ENCODE data around the gene PLEKHA7. TPM values are rescaled to one million over a fixed set of nuclear protein-coding genes. Genes with fewer than 3 reads are reported as not detected.

The PLEKHA7 gene
- total and polyA plus RNA-seq, 2 of the 8 experiments (the other 6 are each of a cell fraction or from before 2014, with no cell fraction given): 11.4 to 25.6 TPM

DNA sequence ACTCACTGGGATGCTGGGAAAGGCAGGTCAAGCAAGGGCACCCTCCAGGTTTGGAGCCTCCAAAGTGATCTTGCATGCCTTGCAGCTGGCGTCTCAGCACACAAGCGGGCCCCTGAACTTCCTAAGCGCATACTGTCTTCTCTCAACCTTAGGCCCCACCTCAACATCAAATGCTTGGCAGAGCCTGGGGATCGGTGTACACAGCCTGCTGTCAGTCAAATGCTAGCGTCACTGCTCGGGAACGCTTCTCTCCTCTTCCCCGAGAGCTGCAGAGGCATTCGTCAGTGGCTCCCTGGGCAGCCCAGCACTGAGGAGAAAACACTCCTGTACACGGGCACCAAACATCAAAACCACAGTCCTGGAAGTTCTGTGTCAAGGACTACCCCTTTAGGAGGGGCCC is 150.8 kb downstream of the PLEKHA7 start (continued):
- no peak for TF ChIP-seq SIRT6 (IDR thresholded peaks at IDR 0.05; ENCODE audit: low read length)
